Head of caudate nucleus (tissue), 42 donors: ENCODE results near the gene TTC32.

ENCODE experiments used
- DNase-seq, 42 donors: peaks; one replicate each; pipeline versions ENCODE4 v3.0.0 to v3.0.0-alpha.2; 2020 to 2021; ENCODE audit warnings: mixed read lengths in 7 of 42
- intact Hi-C: fragments of 100-400 bp; cut with DNase I; formaldehyde crosslinking; loops from one replicate; pipeline ENCODE4 v1.15.0; 2022

Gene TTC32

GRCh38 chr2:19861813-19862212 lies 40.0 kb downstream of the TTC32 start:
- DNase-seq, result no peak
- intact Hi-C loops, result loop anchor here (10.0 kb wide), 1 partner anchor 1337 kb away; no protein-coding TSS in a partner anchor

GRCh38 chr2:19860022-19860421 lies 41.8 kb downstream of the TTC32 start:
- intact Hi-C loops, result loop anchor here (10.0 kb wide), 1 partner anchor 1335 kb away; no protein-coding TSS in a partner anchor
- peak in 12 of 42 donors; percentile 6 to 47 (median 24) for DNase-seq

- intact Hi-C loops, result no loop called here
- DNase-seq, result no peak
Observed at GRCh38 chr2:19859565-19859964, 42.2 kb downstream of the TTC32 start.

GRCh38 chr2:19857806-19858205 lies 44.0 kb downstream of the TTC32 start:
- no peak for DNase-seq
- intact Hi-C loops, result no loop called here

GRCh38 chr2:19857100-19857499 lies 44.7 kb downstream of the TTC32 start:
- intact Hi-C loops, result no loop called here
- no peak for DNase-seq

- no peak for DNase-seq
- intact Hi-C loops, result no loop called here
Observed at GRCh38 chr2:19855542-19856431, 46.0 kb downstream of the TTC32 start.

- DNase-seq, result no peak
- intact Hi-C loops, result no loop called here
Observed at GRCh38 chr2:19854596-19855541, 46.9 kb downstream of the TTC32 start.

GRCh38 chr2:19851116-19851695 lies 50.6 kb downstream of the TTC32 start:
- intact Hi-C loops, result no loop called here
- peak in 1 of 42 donors; percentile 27 for DNase-seq

GRCh38 chr2:19850056-19851050 lies 51.4 kb downstream of the TTC32 start:
- intact Hi-C loops, result no loop called here
- peak in 1 of 42 donors; percentile 33 for DNase-seq

GRCh38 chr2:19848952-19849351 lies 52.8 kb downstream of the TTC32 start:
- intact Hi-C loops, result no loop called here
- peak in 1 of 42 donors; percentile 12 for DNase-seq

- DNase-seq, result peak in 1 of 42 donors; percentile 26
- intact Hi-C loops, result no loop called here
Observed at GRCh38 chr2:19848029-19848750, 53.6 kb downstream of the TTC32 start.

- intact Hi-C loops, result no loop called here
- peak in 1 of 42 donors; percentile 9 for DNase-seq
Observed at GRCh38 chr2:19847486-19847885, 54.3 kb downstream of the TTC32 start.
